Ovary (tissue), 9 donors: ENCODE results near the gene ERMARD. TPM values are rescaled to one million over a fixed set of nuclear protein-coding genes. Genes with fewer than 3 reads are reported as not detected.

Experiments used
- DNase-seq, 5 donors: peaks; one replicate each; pipeline ENCODE4 v3.0.0-alpha.2; 2019 to 2020
- H3K27ac ChIP-seq, 2 donors: fragments of 200-600 bp; one replicate each; pipeline versions ENCODE4 v1.5.1 to v1.8.0; 2019 to 2022
- H3K27me3 ChIP-seq: fragments of 200-600 bp; one replicate; pipeline ENCODE4 v1.8.0; 2022
- H3K36me3 ChIP-seq: fragments of 200-600 bp; sonication (generic); one replicate; pipeline ENCODE4 v1.5.1; 2019
- H3K4me1 ChIP-seq: one replicate; pipeline ENCODE4 v1.8.1; 2013; ENCODE audit warnings: mild to moderate bottlenecking, moderate library complexity; ENCODE audit not compliant: insufficient read depth
- H3K4me3 ChIP-seq: fragments of 200-600 bp; sonication (generic); one replicate; pipeline ENCODE4 v1.5.1; 2017
- H3K9me3 ChIP-seq, 2 donors: fragments of 200-600 bp in 1 of 2; sonication (generic) in 1 of 2; one replicate each; pipeline versions ENCODE4 v1.5.1 to v1.8.1; 2013 to 2019; ENCODE audit warnings: mild to moderate bottlenecking in 1 of 2, moderate library complexity in 1 of 2
- EP300 ChIP-seq: sonication (generic); formaldehyde crosslinking; IDR thresholded peaks from one replicate; pipeline ENCODE4 v1.6.1; 2017; ENCODE audit warnings: antibody characterized with exemption
- POLR2A ChIP-seq: fragments of 450-650 bp; IDR thresholded peaks from one replicate; pipeline ENCODE4 v1.6.1; 2017; ENCODE audit warnings: antibody characterized with exemption, mild to moderate bottlenecking, moderate library complexity
- whole genome bisulfite sequencing, 3 donors: extraction: QIAGEN DNeasy Blood & Tissue Kit in 1 of 3; methylation state at CpG; one replicate each; pipeline versions ENCODE4 v1.1.5 to v1.1.7; 2013 to 2017; 5-methylcytosine and 5-hydroxymethylcytosine counted together
- intact Hi-C, 4 donors: fragments of 100-400 bp; cut with DNase I; formaldehyde crosslinking; loops; one replicate each; pipeline versions ENCODE4 v1.11.0 to v1.15.1; 2022 to 2023
- polyA plus RNA-seq, 2 donors: library from polyadenylated mRNA; stranded (reverse); fragments of 200-250 nt in 1 of 2; fragments of 350-450 nt in 1 of 2; fragmentation: Illumina TruSeq in 1 of 2; extraction: RNeasy Lipid Tissue Mini Kit (QIAGEN cat#74804) in 1 of 2; gene quantifications; one replicate each; pipeline ENCODE4 v1.2.3, GENCODE V29; 2013 to 2014
- total RNA-seq, 7 donors: library from RNA; depleted of rRNA in 2 of 7; stranded (reverse); fragments of >200 nt in 2 of 7; fragmentation: NEBNext Ultra II Directional in 3 of 7; extraction: Animal tissue kit (Norgen Biotek cat#: 25700) in 3 of 7; gene quantifications; one replicate each; pipeline versions ENCODE4 v1.1.0 to v1.2.4, GENCODE V29; 2016 to 2023
- TF ChIP-seq, protein P1 (sequence below), 3 donors: fragments of 450-650 bp in 2 of 3; fragments of 200-600 bp in 1 of 3; IDR thresholded peaks; one replicate each; pipeline versions ENCODE4 v1.5.1 to v1.8.0; 2016 to 2022; ENCODE audit warnings: antibody characterized with exemption in 3 of 3, mild to moderate bottlenecking in 1 of 3
- donor health status: DM: no; HTN: no; CAD: no; lungs with moderate emphysema.
- donor health status: DM: no; HTN: no; CAD: no.
- donor health status: Bipolar disorder and iron deficiency.
- donor health status: DM: yes; HTN: yes; CAD: no.
- donor health status: DM: no; HTN: no; CAD: no.
- donor health status: DM: yes; HTN: yes; CAD: no.

Gene ERMARD
- total and polyA plus RNA-seq, 9 donors: 15.9 to 38.0 (median 27.0) TPM

DNA sequence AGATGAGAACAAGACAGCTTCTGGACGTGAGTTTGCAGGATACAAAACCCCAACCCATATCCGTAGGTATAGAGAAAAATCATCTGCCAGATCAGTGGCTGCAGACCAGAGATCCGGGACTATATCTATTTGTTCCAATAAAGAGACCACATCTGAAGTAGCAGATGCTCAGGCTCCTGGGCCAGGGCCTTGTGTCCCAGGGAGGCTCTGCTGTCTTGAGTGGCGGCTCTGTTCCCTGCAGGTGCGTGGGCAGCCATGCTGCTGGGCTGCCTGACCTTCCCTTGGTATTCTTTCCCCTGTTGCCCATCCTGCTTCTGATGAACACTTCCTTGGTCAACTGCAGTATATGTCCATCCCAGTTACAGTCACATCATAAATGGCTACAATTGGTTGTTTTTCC lies 34.9 kb downstream of the ERMARD start:
- no peaks in the 10 kb centered on the region for H3K4me1 ChIP-seq
- TF ChIP-seq POLR2A (no peak), EP300 (no peak)
- TF ChIP-seq, protein P1, sequence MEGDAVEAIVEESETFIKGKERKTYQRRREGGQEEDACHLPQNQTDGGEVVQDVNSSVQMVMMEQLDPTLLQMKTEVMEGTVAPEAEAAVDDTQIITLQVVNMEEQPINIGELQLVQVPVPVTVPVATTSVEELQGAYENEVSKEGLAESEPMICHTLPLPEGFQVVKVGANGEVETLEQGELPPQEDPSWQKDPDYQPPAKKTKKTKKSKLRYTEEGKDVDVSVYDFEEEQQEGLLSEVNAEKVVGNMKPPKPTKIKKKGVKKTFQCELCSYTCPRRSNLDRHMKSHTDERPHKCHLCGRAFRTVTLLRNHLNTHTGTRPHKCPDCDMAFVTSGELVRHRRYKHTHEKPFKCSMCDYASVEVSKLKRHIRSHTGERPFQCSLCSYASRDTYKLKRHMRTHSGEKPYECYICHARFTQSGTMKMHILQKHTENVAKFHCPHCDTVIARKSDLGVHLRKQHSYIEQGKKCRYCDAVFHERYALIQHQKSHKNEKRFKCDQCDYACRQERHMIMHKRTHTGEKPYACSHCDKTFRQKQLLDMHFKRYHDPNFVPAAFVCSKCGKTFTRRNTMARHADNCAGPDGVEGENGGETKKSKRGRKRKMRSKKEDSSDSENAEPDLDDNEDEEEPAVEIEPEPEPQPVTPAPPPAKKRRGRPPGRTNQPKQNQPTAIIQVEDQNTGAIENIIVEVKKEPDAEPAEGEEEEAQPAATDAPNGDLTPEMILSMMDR (IDR thresholded peaks at IDR 0.05): no peak
- 61 to 79% (median 68%) methylated on average over 5 of the region's 5 CpGs for WGBS, 3 donors
- intact Hi-C loops: no loop called here
- H3K4me3 ChIP-seq: no peak overlapping the region
- H3K9me3 ChIP-seq: no peaks in the 10 kb centered on the region
- H3K36me3 ChIP-seq: no peaks in the 10 kb centered on the region
- H3K27ac ChIP-seq: no peak overlapping the region
- peak in 1 of 5 donors; percentile 5 for DNase-seq
- H3K27me3 ChIP-seq: no peaks in the 10 kb centered on the region

DNA sequence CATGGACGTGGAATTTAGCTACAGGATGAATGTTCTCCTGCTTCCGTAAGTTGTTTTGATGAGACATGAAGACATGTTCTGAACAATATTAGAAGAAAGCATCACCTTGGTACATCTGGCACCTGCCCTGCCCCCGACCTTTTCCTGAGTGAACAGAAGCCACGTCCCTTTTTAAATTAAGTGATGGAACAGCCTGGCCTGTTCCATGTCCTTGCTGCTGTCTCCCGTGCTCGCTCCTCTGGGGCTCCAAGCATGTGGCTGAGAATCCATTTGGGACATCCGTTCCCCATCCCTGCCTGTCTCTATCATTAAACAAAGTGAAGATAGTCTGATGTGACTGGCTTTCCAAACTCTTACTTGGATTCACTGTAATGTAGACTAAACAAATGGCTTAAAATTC lies 36.4 kb downstream of the ERMARD start:
- Histone ChIP-seq H3K9me3 (no peaks in the 10 kb centered on the region), H3K4me1 (no peaks in the 10 kb centered on the region), H3K27me3 (no peaks in the 10 kb centered on the region), H3K4me3 (no peak overlapping the region), H3K27ac (no peak overlapping the region), H3K36me3 (no peaks in the 10 kb centered on the region)
- intact Hi-C loops: no loop called here
- WGBS, 3 donors: 68 to 82% (median 77%) methylated on average over 7 of the region's 7 CpGs
- no peak for TF ChIP-seq EP300
- TF ChIP-seq POLR2A: no peak
- TF ChIP-seq, protein P1 (IDR thresholded peaks at IDR 0.05): no peak
- no peak for DNase-seq

DNA sequence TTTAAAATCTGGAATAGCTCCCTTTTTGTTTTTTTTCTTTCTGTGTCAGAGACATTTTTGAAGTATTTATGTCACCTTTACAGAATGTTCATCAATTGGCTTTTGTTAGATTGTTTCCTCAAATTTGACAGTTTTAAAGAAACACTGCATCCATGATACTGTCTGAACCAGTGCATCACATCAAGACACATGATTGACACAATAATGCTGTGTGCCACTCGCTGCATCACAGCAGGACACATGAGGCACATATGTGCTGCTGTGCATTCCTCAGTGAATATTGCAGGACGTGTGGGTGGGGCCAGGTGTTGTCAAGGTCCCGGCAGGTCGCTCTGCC lies 37.4 kb downstream of the ERMARD start:
- Histone ChIP-seq H3K27me3 (no peaks in the 10 kb centered on the region), H3K4me3 (no peak overlapping the region), H3K27ac (no peak overlapping the region), H3K36me3 (no peaks in the 10 kb centered on the region), H3K4me1 (no peaks in the 10 kb centered on the region), H3K9me3 (no peaks in the 10 kb centered on the region)
- intact Hi-C loops: no loop called here
- DNase-seq: no peak
- WGBS, 3 donors: 60 to 77% (median 65%) methylated on average over 4 of the region's 4 CpGs
- TF ChIP-seq EP300: no peak
- TF ChIP-seq, protein P1 (IDR thresholded peaks at IDR 0.05): no peak
- TF ChIP-seq POLR2A: no peak

DNA sequence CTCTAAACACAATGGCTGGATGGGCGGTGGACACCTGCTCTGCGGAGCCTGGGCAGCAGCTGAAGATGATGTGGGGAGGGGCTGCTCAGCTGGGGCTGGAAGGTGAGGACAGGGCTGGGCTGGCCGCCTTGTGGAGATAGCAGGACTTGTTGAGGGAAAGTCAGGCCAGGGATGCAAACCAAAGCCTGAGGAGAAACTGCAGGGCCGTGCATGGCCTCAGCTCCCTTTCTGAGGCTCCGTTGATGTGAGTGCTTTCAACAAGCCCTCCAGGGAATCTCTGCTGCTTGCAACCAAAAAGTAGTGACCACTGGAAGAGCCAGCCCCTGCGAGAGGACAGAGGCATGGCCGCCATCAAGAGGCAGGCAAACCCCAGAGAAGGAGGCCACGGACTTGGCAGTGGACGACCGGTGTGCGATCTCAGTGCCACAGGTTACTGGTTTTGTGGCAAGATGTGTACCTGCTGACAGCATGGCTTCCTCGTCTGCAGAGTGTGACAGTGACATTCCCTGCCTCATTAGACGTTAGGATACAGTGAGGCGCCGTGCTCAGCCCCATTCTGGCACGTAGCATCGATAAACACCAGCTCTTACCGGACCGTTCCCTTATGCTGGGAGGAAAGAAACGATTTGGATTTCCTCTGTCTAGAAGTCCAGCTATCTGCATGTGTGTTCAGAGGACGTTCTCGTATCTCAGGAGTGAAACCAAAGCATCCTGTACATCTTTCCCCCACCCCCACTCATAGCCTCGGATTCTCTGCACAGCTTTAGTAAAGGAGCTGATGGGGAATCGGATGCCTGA lies 37.9 kb downstream of the ERMARD start:
- Histone ChIP-seq H3K4me3 (peak overlapping the region; percentile 49), H3K27me3 (no peaks in the 10 kb centered on the region), H3K9me3 (no peaks in the 10 kb centered on the region), H3K4me1 (no peaks in the 10 kb centered on the region), H3K36me3 (no peaks in the 10 kb centered on the region), H3K27ac (peak overlapping the region in 1 of 2 donors; percentile 90)
- TF ChIP-seq, protein P1 (IDR thresholded peaks at IDR 0.05): no peak
- TF ChIP-seq EP300 (no peak), POLR2A (no peak)
- peak in 1 of 5 donors; percentile 7 for DNase-seq
- intact Hi-C loops: no loop called here
- WGBS, 3 donors: 28 to 45% (median 39%) methylated on average over 24 of the region's 24 CpGs
